PC-3 (cell line): ENCODE data around the gene PMEPA1. TPM values are rescaled to one million over a fixed set of nuclear protein-coding genes. Genes with fewer than 3 reads are reported as not detected.

Experiments used
- ATAC-seq: fragments of 200-7000 bp; cut with Tn5 transposase; 2 replicates; pipeline ENCODE4 v1.9.1; 2020; ENCODE audit warnings: mild to moderate bottlenecking, moderate library complexity
- BruUV-seq: library from RNA; stranded (reverse); fragments of 400-500 nt; replicated peaks from 2 replicates; lab custom pipeline; 2021; lab: Mats Ljungman, UMichigan
- CTCF ChIA-PET: fragments of 300-600 bp; sonication (Branson Sonifier 250); formaldehyde crosslinking; loops from one replicate; lab custom pipeline; 2022; ENCODE audit warnings: antibody characterized with exemption; lab: Charles Lee
- POLR2A ChIA-PET: fragments of 300-600 bp; sonication (Branson Sonifier 250); formaldehyde crosslinking; loops from one replicate; lab custom pipeline; 2022; ENCODE audit warnings: antibody characterized with exemption; ENCODE audit not compliant: unreplicated experiment; lab: Charles Lee
- DNase-seq: peaks from one replicate; pipeline ENCODE4 v3.0.0-alpha.2; 2015
- H2AFZ ChIP-seq: fragments of 300-600 bp; sonication (generic); 2 replicates; pipeline ENCODE4 v1.6.0; 2016; ENCODE audit warnings: antibody characterized with exemption, low read length
- H3F3A ChIP-seq: fragments of 300-600 bp; sonication (generic); one replicate; pipeline ENCODE4 v1.6.0; 2017; ENCODE audit warnings: antibody characterized with exemption, low read length, control low read depth, mild to moderate bottlenecking; ENCODE audit not compliant: unreplicated experiment
- H3K27ac ChIP-seq: fragments of 300-600 bp; sonication (generic); 2 replicates; pipeline ENCODE4 v1.5.1; 2016; ENCODE audit warnings: mild to moderate bottlenecking, low read length
- H3K27me3 ChIP-seq: fragments of 300-600 bp; sonication (generic); 2 replicates; pipeline ENCODE4 v1.6.1; 2016; ENCODE audit warnings: low read length, mixed read lengths
- H3K36me3 ChIP-seq: fragments of 300-600 bp; sonication (generic); 2 replicates; pipeline ENCODE4 v1.6.1; 2016; ENCODE audit warnings: low read depth, mixed run types, low read length, mixed read lengths
- H3K4me1 ChIP-seq: fragments of 300-600 bp; sonication (generic); 2 replicates; pipeline ENCODE4 v1.5.1; 2016; ENCODE audit warnings: low read length; ENCODE audit not compliant: insufficient read depth
- H3K4me2 ChIP-seq: fragments of 300-600 bp; sonication (generic); 2 replicates; pipeline ENCODE4 v1.6.0; 2016; ENCODE audit warnings: low read length
- H3K4me3 ChIP-seq: fragments of 300-600 bp; sonication (generic); 2 replicates; pipeline ENCODE4 v1.5.1; 2016; ENCODE audit warnings: mild to moderate bottlenecking, low read length, mixed read lengths
- H3K79me2 ChIP-seq: fragments of 300-600 bp; sonication (generic); 2 replicates; pipeline ENCODE4 v1.6.1; 2017; ENCODE audit warnings: low read length, mixed read lengths
- H3K9ac ChIP-seq: fragments of 300-600 bp; sonication (generic); 2 replicates; pipeline ENCODE4 v1.6.0; 2016; ENCODE audit warnings: mild to moderate bottlenecking, low read length
- H3K9me2 ChIP-seq: fragments of 300-600 bp; sonication (generic); replicated peaks from 2 replicates; pipeline ENCODE4 v1.6.1; 2016; ENCODE audit warnings: mixed run types, low read length, mixed read lengths
- H3K9me3 ChIP-seq: fragments of 300-600 bp; sonication (generic); 2 replicates; pipeline ENCODE4 v1.6.1; 2016; ENCODE audit warnings: low read length, mixed read lengths
- H4K20me1 ChIP-seq: fragments of 300-600 bp; sonication (generic); 2 replicates; pipeline ENCODE4 v1.6.1; 2016; ENCODE audit warnings: low read length, mixed read lengths
- EZH2 ChIP-seq: fragments of 300-600 bp; sonication (generic); IDR thresholded peaks from one replicate; pipeline ENCODE4 v1.6.1; 2017; ENCODE audit warnings: antibody characterized with exemption, mild to moderate bottlenecking, low read length; ENCODE audit not compliant: unreplicated experiment
- EZH2phosphoT487 ChIP-seq: fragments of 300-600 bp; sonication (generic); IDR thresholded peaks from 2 replicates; pipeline ENCODE4 v1.6.1; 2018; ENCODE audit warnings: mild to moderate bottlenecking, antibody characterized with exemption, low read length, borderline replicate concordance
- intact Hi-C: fragments of 100-400 bp; cut with micrococcal nuclease; formaldehyde crosslinking; loops from 2 replicates; pipeline ENCODE4 v1.9.0; 2023
- total RNA-seq: library from RNA; depleted of rRNA; stranded (reverse); fragments of >200 nt; gene quantifications from 2 replicates; pipeline ENCODE4 v1.2.3, GENCODE V29; 2014
- TF ChIP-seq, protein P1 (sequence below): fragments of 300-600 bp; sonication (generic); conservative IDR thresholded peaks from 2 replicates; pipeline ENCODE4 v1.5.1; 2017; ENCODE audit warnings: antibody characterized with exemption, low read depth, mild to moderate bottlenecking, low read length

The PMEPA1 gene
- total RNA-seq, 1 experiment from 2014 or later, result 21.9 TPM

DNA sequence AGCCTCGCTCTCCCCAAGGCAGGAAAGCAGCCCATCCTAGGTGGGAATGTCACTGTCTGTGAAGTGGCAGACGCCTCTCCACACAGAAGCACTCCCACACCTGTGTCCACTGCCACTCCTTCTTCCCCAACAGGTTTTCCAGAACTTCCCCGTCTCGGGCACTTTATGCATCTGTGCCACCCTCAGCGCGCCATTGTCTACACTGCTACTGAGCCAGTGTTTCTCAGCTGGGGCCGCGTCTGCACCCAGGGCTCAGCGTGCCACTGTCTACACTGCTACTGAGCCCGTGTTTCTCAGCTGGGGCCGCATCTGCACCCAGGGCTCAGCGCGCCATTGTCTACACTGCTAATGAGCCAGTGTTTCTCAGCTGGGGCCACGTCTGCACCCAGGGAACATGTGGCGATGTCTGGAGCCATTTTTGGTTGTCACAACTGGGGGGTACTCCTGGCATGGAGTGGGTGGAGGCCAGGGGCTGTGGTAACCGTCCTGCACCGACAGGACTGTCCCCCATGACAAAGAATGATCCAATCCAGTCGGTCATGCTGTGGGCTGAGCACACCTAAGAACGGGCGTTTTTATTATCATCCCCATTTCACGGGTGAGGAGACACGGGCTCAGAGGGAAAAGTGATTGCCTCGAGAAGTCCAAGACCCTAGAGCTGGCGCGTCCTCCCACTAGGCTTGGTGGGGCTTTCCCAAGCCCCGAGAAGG is 47.9 kb downstream of the PMEPA1 start:
- no peaks in the 10 kb centered on the region for H3K9me2 ChIP-seq
- ATAC-seq, result no peak
- no peak overlapping the region for H3K27ac ChIP-seq
- intact Hi-C loops, result no loop called here
- H3K79me2 ChIP-seq, result peaks cover 78% of the 10 kb centered on the region
- BruUV-seq, result no TSS peak
- no peak for TF ChIP-seq EZH2
- no peaks in the 10 kb centered on the region for H3F3A ChIP-seq
- H3K9me3 ChIP-seq, result no peaks in the 10 kb centered on the region
- H3K4me3 ChIP-seq, result no peak overlapping the region
- no peak overlapping the region for H2AFZ ChIP-seq
- no peak for DNase-seq
- no peaks in the 10 kb centered on the region for H3K4me1 ChIP-seq
- ChIA-PET CTCF (no interaction called here), POLR2A (no interaction called here)
- peaks cover 15% of the 10 kb centered on the region; the same call in 1 of the 2 replicates for H4K20me1 ChIP-seq
- H3K36me3 ChIP-seq, result peaks cover 19% of the 10 kb centered on the region; the same call in 1 of the 2 replicates
- H3K9ac ChIP-seq, result no peak overlapping the region
- H3K4me2 ChIP-seq, result no peak overlapping the region
- no peaks in the 10 kb centered on the region for H3K27me3 ChIP-seq

GRCh38 chr20:57660922-57661745 is 48.7 kb downstream of the PMEPA1 start:
- Histone ChIP-seq H4K20me1 (peaks cover 15% of the 10 kb centered on the region; the same call in 1 of the 2 replicates), H3K27me3 (no peaks in the 10 kb centered on the region), H3K27ac (no peak overlapping the region), H3K36me3 (peaks cover 25% of the 10 kb centered on the region; the same call in 1 of the 2 replicates), H3K4me3 (no peak overlapping the region), H3K9me3 (no peaks in the 10 kb centered on the region), H3K79me2 (peaks cover 71% of the 10 kb centered on the region), H3K4me2 (no peak overlapping the region), H3K4me1 (no peaks in the 10 kb centered on the region), H2AFZ (no peak overlapping the region), H3F3A (no peaks in the 10 kb centered on the region), H3K9ac (no peak overlapping the region), H3K9me2 (no peaks in the 10 kb centered on the region)
- TF ChIP-seq EZH2phosphoT487 (no peak), EZH2 (no peak)
- TF ChIP-seq, protein P1, sequence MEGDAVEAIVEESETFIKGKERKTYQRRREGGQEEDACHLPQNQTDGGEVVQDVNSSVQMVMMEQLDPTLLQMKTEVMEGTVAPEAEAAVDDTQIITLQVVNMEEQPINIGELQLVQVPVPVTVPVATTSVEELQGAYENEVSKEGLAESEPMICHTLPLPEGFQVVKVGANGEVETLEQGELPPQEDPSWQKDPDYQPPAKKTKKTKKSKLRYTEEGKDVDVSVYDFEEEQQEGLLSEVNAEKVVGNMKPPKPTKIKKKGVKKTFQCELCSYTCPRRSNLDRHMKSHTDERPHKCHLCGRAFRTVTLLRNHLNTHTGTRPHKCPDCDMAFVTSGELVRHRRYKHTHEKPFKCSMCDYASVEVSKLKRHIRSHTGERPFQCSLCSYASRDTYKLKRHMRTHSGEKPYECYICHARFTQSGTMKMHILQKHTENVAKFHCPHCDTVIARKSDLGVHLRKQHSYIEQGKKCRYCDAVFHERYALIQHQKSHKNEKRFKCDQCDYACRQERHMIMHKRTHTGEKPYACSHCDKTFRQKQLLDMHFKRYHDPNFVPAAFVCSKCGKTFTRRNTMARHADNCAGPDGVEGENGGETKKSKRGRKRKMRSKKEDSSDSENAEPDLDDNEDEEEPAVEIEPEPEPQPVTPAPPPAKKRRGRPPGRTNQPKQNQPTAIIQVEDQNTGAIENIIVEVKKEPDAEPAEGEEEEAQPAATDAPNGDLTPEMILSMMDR, result no peak
- ChIA-PET POLR2A (no interaction called here), CTCF (no interaction called here)
- ATAC-seq, result no peak
- BruUV-seq, result no TSS peak
- intact Hi-C loops, result no loop called here
- DNase-seq, result no peak

- intact Hi-C loops, result no loop called here
- Histone ChIP-seq H4K20me1 (peaks cover 13% of the 10 kb centered on the region; the same call in 1 of the 2 replicates), H3K79me2 (peaks cover 63% of the 10 kb centered on the region), H3K9me2 (no peaks in the 10 kb centered on the region), H3K27me3 (no peaks in the 10 kb centered on the region), H3K27ac (no peak overlapping the region), H3K4me1 (no peaks in the 10 kb centered on the region), H3F3A (no peaks in the 10 kb centered on the region), H3K9me3 (no peaks in the 10 kb centered on the region), H3K4me2 (no peak overlapping the region), H3K36me3 (peaks cover 25% of the 10 kb centered on the region; the same call in 1 of the 2 replicates), H2AFZ (no peak overlapping the region), H3K4me3 (no peak overlapping the region), H3K9ac (no peak overlapping the region)
- no TSS peak for BruUV-seq
- no peak for TF ChIP-seq EZH2phosphoT487
- TF ChIP-seq, protein P1, result no peak
- TF ChIP-seq EZH2, result no peak
- ATAC-seq, result no peak
- ChIA-PET CTCF (no interaction called here), POLR2A (no interaction called here)
- no peak for DNase-seq
Observed at GRCh38 chr20:57660181-57660921, 49.5 kb downstream of the PMEPA1 start.
